Breast epithelium (tissue), 4 donors: ENCODE results near the gene SNX5. TPM values are rescaled to one million over a fixed set of nuclear protein-coding genes. Genes with fewer than 3 reads are reported as not detected.

ENCODE experiments used
- DNase-seq, 2 donors: peaks; one replicate each; pipeline ENCODE4 v3.0.0-alpha.2; 2019; ENCODE audit warnings: low spot score in 2 of 2
- H3K27ac ChIP-seq, 2 donors: fragments of 200-600 bp; sonication (generic) in 1 of 2; one replicate each; pipeline ENCODE4 v1.5.1; 2016 to 2019; ENCODE audit warnings: mild to moderate bottlenecking in 1 of 2
- H3K27me3 ChIP-seq, 2 donors: fragments of 200-600 bp; sonication (generic) in 1 of 2; one replicate each; pipeline versions ENCODE4 v1.5.1 to v1.6.0; 2017 to 2019; ENCODE audit warnings: control low read depth in 1 of 2, mild to moderate bottlenecking in 1 of 2
- H3K36me3 ChIP-seq: fragments of 200-600 bp; one replicate; pipeline ENCODE4 v1.5.1; 2019
- H3K4me1 ChIP-seq, 2 donors: fragments of 200-600 bp; sonication (generic); one replicate each; pipeline ENCODE4 v1.5.1; 2016 to 2019; ENCODE audit warnings: control low read depth in 1 of 2
- H3K4me3 ChIP-seq, 3 donors: fragments of 200-600 bp; sonication (generic); 1 replicate in 2 of 3; 2 replicates in 1 of 3; pipeline ENCODE4 v1.5.1; 2016 to 2019; ENCODE audit warnings: mild to moderate bottlenecking in 3 of 3, moderate library complexity in 2 of 3
- H3K9me3 ChIP-seq, 2 donors: fragments of 200-600 bp; sonication (generic) in 1 of 2; one replicate each; pipeline ENCODE4 v1.5.1; 2016 to 2019; ENCODE audit warnings: control low read depth in 1 of 2
- CTCF ChIP-seq, 3 donors: fragments of 450-650 bp; IDR thresholded peaks; one replicate each; pipeline ENCODE4 v1.5.1; 2016 to 2017; ENCODE audit warnings: antibody characterized with exemption in 3 of 3, mild to moderate bottlenecking in 3 of 3, moderate library complexity in 3 of 3
- POLR2A ChIP-seq: fragments of 450-650 bp; IDR thresholded peaks from one replicate; pipeline ENCODE4 v1.6.1; 2016; ENCODE audit warnings: antibody characterized with exemption, mild to moderate bottlenecking, moderate library complexity
- POLR2AphosphoS5 ChIP-seq, 3 donors: sonication (generic); formaldehyde crosslinking; IDR thresholded peaks; one replicate each; pipeline ENCODE4 v1.6.1; 2017; ENCODE audit warnings: antibody characterized with exemption in 3 of 3
- intact Hi-C: fragments of 100-400 bp; cut with DNase I; formaldehyde crosslinking; loops from one replicate; pipeline ENCODE4 v1.15.1; 2023; ENCODE audit warnings: low total_unique reads
- total RNA-seq, 3 donors: library from RNA; depleted of rRNA; stranded (reverse); fragments of >200 nt; gene quantifications; one replicate each; pipeline ENCODE4 v1.1.0, GENCODE V29; 2016

SNX5 gene
- total RNA-seq, 3 donors from 2014 or later = 96.7 to 127 (median 122) TPM

DNA sequence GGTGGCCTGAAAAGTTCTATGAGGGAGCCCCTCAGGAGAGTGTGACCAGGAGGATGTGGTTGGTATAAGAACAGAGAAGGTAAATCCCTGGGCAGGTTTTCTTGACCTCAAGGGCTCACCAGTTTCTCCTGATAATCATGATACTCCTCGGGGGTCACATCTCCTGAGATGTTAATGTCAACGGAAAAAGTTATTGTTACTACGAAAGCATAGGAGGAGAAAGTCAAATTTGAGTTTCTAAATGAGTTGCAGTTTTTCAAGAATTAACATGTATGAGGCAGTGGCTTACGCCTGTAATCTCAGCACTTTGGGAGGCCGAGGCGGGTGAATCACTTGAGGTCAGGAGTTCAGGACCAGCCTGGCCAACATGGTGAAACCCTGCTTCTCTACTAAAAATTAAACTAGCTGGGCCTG lies 23.6 kb upstream of the SNX5 start:
- no peaks in the 10 kb centered on the region for H3K36me3 ChIP-seq
- H3K27ac ChIP-seq = peak overlapping the region in 1 of 2 donors; percentile 19
- DNase-seq = no peak
- H3K4me3 ChIP-seq = no peak overlapping the region
- H3K27me3 ChIP-seq = no peaks in the 10 kb centered on the region
- no peak for TF ChIP-seq POLR2A
- TF ChIP-seq CTCF (IDR thresholded peaks at IDR 0.05) = no peak
- TF ChIP-seq POLR2AphosphoS5 (IDR thresholded peaks at IDR 0.05) = no peak
- no peaks in the 10 kb centered on the region for H3K9me3 ChIP-seq
- no peaks in the 10 kb centered on the region for H3K4me1 ChIP-seq
- intact Hi-C loops = no loop called here

DNA sequence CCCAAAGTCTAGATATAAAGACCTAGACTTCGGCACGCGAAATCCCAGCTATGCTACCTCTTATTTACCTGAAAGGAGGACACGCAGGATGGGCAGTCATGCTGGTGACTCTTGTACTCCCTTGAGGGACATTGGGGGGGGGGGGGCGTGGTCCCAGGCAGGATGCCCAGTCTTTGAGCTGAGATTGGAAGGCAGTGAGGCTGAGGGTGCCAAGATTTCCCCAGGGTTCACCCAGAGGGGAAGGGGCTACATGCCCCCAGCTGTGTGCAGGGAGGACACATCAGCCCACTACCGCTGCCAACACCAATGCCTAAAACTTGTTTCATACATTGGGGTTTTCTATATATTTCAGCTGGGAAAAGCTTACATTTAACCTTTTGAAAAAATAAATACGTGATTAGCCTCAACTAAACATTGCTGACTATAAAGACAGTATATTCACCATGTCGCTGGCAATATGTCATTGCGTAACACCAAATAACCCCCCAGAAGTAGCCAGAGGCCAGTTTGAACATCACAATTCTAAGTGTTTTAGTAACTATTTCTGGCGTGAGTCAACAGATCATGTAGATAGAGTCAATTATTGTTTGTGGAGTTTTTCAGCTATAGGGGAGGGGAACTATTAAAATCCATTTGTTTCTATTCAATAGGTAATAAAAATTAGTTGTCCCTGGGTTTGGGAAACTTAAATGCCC lies 21.8 kb upstream of the SNX5 start:
- H3K9me3 ChIP-seq = no peaks in the 10 kb centered on the region
- H3K4me1 ChIP-seq = no peaks in the 10 kb centered on the region
- H3K27ac ChIP-seq = no peak overlapping the region
- no peak overlapping the region for H3K4me3 ChIP-seq
- DNase-seq = no peak
- H3K36me3 ChIP-seq = no peaks in the 10 kb centered on the region
- H3K27me3 ChIP-seq = no peaks in the 10 kb centered on the region
- no peak for TF ChIP-seq CTCF (IDR thresholded peaks at IDR 0.05)
- TF ChIP-seq POLR2A = no peak
- TF ChIP-seq POLR2AphosphoS5 (IDR thresholded peaks at IDR 0.05) = no peak
- intact Hi-C loops = no loop called here

GRCh38 chr20:17987988-17988387 lies 19.4 kb upstream of the SNX5 start:
- H3K9me3 ChIP-seq = no peaks in the 10 kb centered on the region
- no peaks in the 10 kb centered on the region for H3K4me1 ChIP-seq
- intact Hi-C loops = no loop called here
- TF ChIP-seq POLR2A (no peak), CTCF (IDR thresholded peaks at IDR 0.05) (no peak), POLR2AphosphoS5 (IDR thresholded peaks at IDR 0.05) (no peak)
- DNase-seq = no peak
- H3K4me3 ChIP-seq = no peak overlapping the region
- no peak overlapping the region for H3K27ac ChIP-seq
- no peaks in the 10 kb centered on the region for H3K36me3 ChIP-seq
- H3K27me3 ChIP-seq = no peaks in the 10 kb centered on the region

GRCh38 chr20:17985388-17986018 lies 16.9 kb upstream of the SNX5 start:
- DNase-seq = no peak
- intact Hi-C loops = no loop called here
- no peaks in the 10 kb centered on the region for H3K27me3 ChIP-seq
- no peak for TF ChIP-seq POLR2AphosphoS5 (IDR thresholded peaks at IDR 0.05)
- TF ChIP-seq CTCF (IDR thresholded peaks at IDR 0.05) = no peak
- TF ChIP-seq POLR2A = no peak
- no peaks in the 10 kb centered on the region for H3K36me3 ChIP-seq
- H3K4me1 ChIP-seq = no peaks in the 10 kb centered on the region
- H3K9me3 ChIP-seq = no peaks in the 10 kb centered on the region
- H3K4me3 ChIP-seq = no peak overlapping the region
- no peak overlapping the region for H3K27ac ChIP-seq

- intact Hi-C loops = loop anchor here (2.0 kb wide), 1 partner anchor 28 kb away; no protein-coding TSS in a partner anchor
- Histone ChIP-seq H3K36me3 (no peaks in the 10 kb centered on the region), H3K27me3 (no peaks in the 10 kb centered on the region), H3K9me3 (no peaks in the 10 kb centered on the region), H3K4me1 (no peaks in the 10 kb centered on the region), H3K27ac (no peak overlapping the region), H3K4me3 (no peak overlapping the region)
- no peak for DNase-seq
- TF ChIP-seq POLR2A (no peak), POLR2AphosphoS5 (IDR thresholded peaks at IDR 0.05) (no peak), CTCF (IDR thresholded peaks at IDR 0.05) (no peak)
Measured at GRCh38 chr20:17976305-17976704, 7.7 kb upstream of the SNX5 start.
